Loucy (cell line): ENCODE measurements around the gene PPIL1.

Experiments used
- H2AFZ ChIP-seq: fragments of 200-600 bp; sonication (generic); 2 replicates; pipeline ENCODE4 v1.6.0; 2016; ENCODE audit warnings: antibody characterized with exemption, mild to moderate bottlenecking, low read length, moderate library complexity
- H3F3A ChIP-seq: fragments of 200-600 bp; 2 replicates; pipeline ENCODE4 v1.6.0; 2016; ENCODE audit warnings: antibody characterized with exemption, low read depth, mild to moderate bottlenecking
- H3K27me3 ChIP-seq: fragments of 200-600 bp; sonication (generic); 2 replicates; pipeline ENCODE4 v1.6.1; 2014; ENCODE audit warnings: low read length, mild to moderate bottlenecking; ENCODE audit not compliant: insufficient read depth, poor library complexity, severe bottlenecking
- H3K36me3 ChIP-seq: fragments of 200-600 bp; sonication (generic); 2 replicates; pipeline ENCODE4 v1.6.1; 2016; ENCODE audit warnings: low read length; ENCODE audit not compliant: insufficient read depth
- H3K4me1 ChIP-seq: fragments of 200-600 bp; sonication (generic); 2 replicates; pipeline ENCODE4 v1.5.1; 2014; ENCODE audit warnings: low read length, mild to moderate bottlenecking; ENCODE audit not compliant: insufficient read depth, poor library complexity, severe bottlenecking
- H3K4me2 ChIP-seq: fragments of 200-600 bp; sonication (generic); 2 replicates; pipeline ENCODE4 v1.6.0; 2014; ENCODE audit warnings: antibody characterized with exemption, low read length, low read depth, mild to moderate bottlenecking; ENCODE audit not compliant: poor library complexity, severe bottlenecking
- H3K4me3 ChIP-seq: fragments of 200-600 bp; sonication (generic); 2 replicates; pipeline ENCODE4 v1.5.1; 2014; ENCODE audit warnings: low read length, mild to moderate bottlenecking, mixed read lengths; ENCODE audit not compliant: poor library complexity, severe bottlenecking
- H3K79me2 ChIP-seq: fragments of 200-600 bp; sonication (generic); 2 replicates; pipeline ENCODE4 v1.6.1; 2014; ENCODE audit warnings: low read length; ENCODE audit not compliant: insufficient read depth
- H3K9ac ChIP-seq: fragments of 200-600 bp; sonication (generic); 2 replicates; pipeline ENCODE4 v1.6.0; 2014; ENCODE audit warnings: mild to moderate bottlenecking, low read depth, low read length, moderate library complexity; ENCODE audit not compliant: poor library complexity, severe bottlenecking
- H3K9me2 ChIP-seq: fragments of 200-600 bp; sonication (generic); replicated peaks from 2 replicates; pipeline ENCODE4 v1.6.1; 2016; ENCODE audit warnings: low read depth, low read length, mixed read lengths
- H3K9me3 ChIP-seq: fragments of 200-600 bp; sonication (generic); 2 replicates; pipeline ENCODE4 v1.6.1; 2014; ENCODE audit warnings: mild to moderate bottlenecking, antibody characterized with exemption, low read length, low read depth; ENCODE audit not compliant: insufficient read depth
- H4K20me1 ChIP-seq: fragments of 200-600 bp; sonication (generic); 2 replicates; pipeline ENCODE4 v1.6.0; 2014; ENCODE audit warnings: antibody characterized with exemption, low read length, mild to moderate bottlenecking; ENCODE audit not compliant: insufficient read depth, poor library complexity, severe bottlenecking
- EZH2phosphoT487 ChIP-seq: fragments of 200-600 bp; IDR thresholded peaks from 2 replicates; pipeline ENCODE4 v1.6.1; 2018; ENCODE audit warnings: antibody characterized with exemption, mild to moderate bottlenecking, moderate library complexity, borderline replicate concordance
- TF ChIP-seq, protein P1 (sequence below): fragments of 200-600 bp; sonication (generic); conservative IDR thresholded peaks from 2 replicates; pipeline ENCODE4 v1.5.1; 2014; ENCODE audit warnings: mild to moderate bottlenecking, antibody characterized with exemption, low read length

The PPIL1 gene

DNA sequence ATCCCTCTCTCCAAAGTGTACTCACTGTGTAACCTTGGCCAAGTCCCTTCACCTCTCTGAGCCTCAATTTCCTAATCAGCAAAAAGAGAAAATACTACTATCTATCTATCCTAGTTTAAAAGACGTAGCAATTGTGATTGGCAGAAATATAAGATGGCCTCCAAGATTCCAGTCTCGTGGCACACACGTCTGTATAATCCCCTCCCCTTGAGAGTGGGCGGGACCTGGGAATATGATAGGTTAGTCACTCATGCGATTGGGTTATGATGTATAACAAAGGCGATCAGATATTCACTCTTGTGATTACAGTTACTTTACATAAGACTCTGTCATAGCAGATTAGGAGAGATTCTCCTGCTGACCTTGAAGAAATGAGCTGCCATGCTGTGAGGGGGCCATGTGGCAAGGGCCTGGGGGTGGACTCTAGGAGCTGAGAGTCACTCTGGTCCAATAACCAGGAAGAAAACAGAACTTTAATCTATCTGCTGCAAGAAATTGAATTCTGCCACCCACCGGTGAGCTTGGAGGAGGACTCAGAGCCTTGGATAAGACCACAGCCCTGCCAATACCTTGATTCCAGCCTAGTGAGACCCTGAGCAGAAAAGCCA lies 41.3 kb downstream of the PPIL1 start:
- Histone ChIP-seq H3K4me2 (no peak overlapping the region), H3F3A (no peaks in the 10 kb centered on the region), H3K9ac (no peak overlapping the region), H3K9me2 (no peaks in the 10 kb centered on the region), H3K4me1 (no peaks in the 10 kb centered on the region), H3K4me3 (no peak overlapping the region), H4K20me1 (no peaks in the 10 kb centered on the region), H3K36me3 (no peaks in the 10 kb centered on the region), H2AFZ (no peak overlapping the region), H3K27me3 (no peaks in the 10 kb centered on the region), H3K9me3 (no peaks in the 10 kb centered on the region), H3K79me2 (no peaks in the 10 kb centered on the region)
- TF ChIP-seq, protein P1, sequence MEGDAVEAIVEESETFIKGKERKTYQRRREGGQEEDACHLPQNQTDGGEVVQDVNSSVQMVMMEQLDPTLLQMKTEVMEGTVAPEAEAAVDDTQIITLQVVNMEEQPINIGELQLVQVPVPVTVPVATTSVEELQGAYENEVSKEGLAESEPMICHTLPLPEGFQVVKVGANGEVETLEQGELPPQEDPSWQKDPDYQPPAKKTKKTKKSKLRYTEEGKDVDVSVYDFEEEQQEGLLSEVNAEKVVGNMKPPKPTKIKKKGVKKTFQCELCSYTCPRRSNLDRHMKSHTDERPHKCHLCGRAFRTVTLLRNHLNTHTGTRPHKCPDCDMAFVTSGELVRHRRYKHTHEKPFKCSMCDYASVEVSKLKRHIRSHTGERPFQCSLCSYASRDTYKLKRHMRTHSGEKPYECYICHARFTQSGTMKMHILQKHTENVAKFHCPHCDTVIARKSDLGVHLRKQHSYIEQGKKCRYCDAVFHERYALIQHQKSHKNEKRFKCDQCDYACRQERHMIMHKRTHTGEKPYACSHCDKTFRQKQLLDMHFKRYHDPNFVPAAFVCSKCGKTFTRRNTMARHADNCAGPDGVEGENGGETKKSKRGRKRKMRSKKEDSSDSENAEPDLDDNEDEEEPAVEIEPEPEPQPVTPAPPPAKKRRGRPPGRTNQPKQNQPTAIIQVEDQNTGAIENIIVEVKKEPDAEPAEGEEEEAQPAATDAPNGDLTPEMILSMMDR: no peak
- no peak for TF ChIP-seq EZH2phosphoT487

DNA sequence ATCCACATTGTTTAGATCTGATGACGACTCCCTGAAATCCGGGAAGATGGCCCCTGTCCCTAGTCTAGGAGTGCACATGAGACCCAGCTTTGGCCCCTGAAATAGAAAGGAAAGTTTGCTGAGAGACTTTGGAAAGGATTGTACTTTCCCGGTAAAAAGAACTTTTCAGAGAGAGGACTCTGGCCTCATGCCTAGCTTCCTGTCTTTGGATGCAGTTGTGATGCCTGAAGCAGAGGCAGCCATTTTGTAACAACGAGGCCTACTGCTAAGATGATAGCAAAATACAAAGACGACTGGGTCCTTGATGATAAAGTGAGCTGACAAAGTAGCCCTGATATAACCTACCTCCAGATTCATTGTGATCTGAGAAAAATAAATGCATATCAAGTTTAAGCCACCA lies 42.3 kb downstream of the PPIL1 start:
- no peak overlapping the region for H3K4me3 ChIP-seq
- no peaks in the 10 kb centered on the region for H3K79me2 ChIP-seq
- no peaks in the 10 kb centered on the region for H3K4me1 ChIP-seq
- H3K9me3 ChIP-seq: no peaks in the 10 kb centered on the region
- no peak overlapping the region for H2AFZ ChIP-seq
- TF ChIP-seq, protein P1: no peak
- no peak for TF ChIP-seq EZH2phosphoT487
- H4K20me1 ChIP-seq: no peaks in the 10 kb centered on the region
- H3K36me3 ChIP-seq: no peaks in the 10 kb centered on the region
- H3K9ac ChIP-seq: no peak overlapping the region
- no peaks in the 10 kb centered on the region for H3F3A ChIP-seq
- no peak overlapping the region for H3K4me2 ChIP-seq
- no peaks in the 10 kb centered on the region for H3K9me2 ChIP-seq
- H3K27me3 ChIP-seq: no peaks in the 10 kb centered on the region

DNA sequence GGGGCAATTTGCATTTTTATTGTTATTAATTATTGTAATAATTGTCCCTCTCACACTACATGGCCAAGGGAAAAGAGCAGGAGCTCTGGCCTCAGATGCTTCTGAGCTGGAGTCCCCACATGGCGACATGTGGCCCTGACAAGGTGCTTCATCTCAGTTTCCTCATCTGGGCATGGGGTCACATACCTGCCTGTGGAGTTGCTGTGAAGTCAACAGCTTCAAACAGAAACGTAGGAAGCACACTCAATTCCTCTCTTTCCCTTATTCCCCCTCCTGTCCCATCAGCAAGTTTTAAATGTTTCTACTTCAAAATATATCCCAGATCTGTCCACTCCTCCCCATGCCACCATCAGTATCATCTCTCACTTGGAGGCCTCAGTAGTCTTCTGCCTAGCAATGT lies 44.0 kb downstream of the PPIL1 start:
- Histone ChIP-seq H3K4me2 (no peak overlapping the region), H3K36me3 (no peaks in the 10 kb centered on the region), H3K9me3 (no peaks in the 10 kb centered on the region), H3K4me3 (no peak overlapping the region), H3K9me2 (no peaks in the 10 kb centered on the region), H3K27me3 (no peaks in the 10 kb centered on the region), H3K4me1 (no peaks in the 10 kb centered on the region), H3F3A (no peaks in the 10 kb centered on the region), H2AFZ (no peak overlapping the region), H4K20me1 (no peaks in the 10 kb centered on the region), H3K9ac (no peak overlapping the region), H3K79me2 (no peaks in the 10 kb centered on the region)
- TF ChIP-seq EZH2phosphoT487: no peak
- TF ChIP-seq, protein P1: no peak
